HFFc6 (cell line): ENCODE measurements around the gene KRTAP9-6. TPM values are rescaled to one million over a fixed set of nuclear protein-coding genes. Genes with fewer than 3 reads are reported as not detected.
"Not testable (repeated sequence)": the region's sequence is repeated elsewhere in the genome, so short reads cannot be mapped to it uniquely, and the experiment has no call there.

Source experiments
- DNase-seq: peaks from one replicate; pipeline ENCODE4 v3.0.0-alpha.2; 2018
- H3K27ac Mint-ChIP-seq: 2 replicates; pipeline ENCODE4 v1.8.0; 2020; ENCODE audit warnings: mild to moderate bottlenecking, mixed read lengths
- H3K27me3 Mint-ChIP-seq: 2 replicates; pipeline ENCODE4 v1.8.0; 2021; ENCODE audit warnings: mild to moderate bottlenecking, moderate library complexity, mixed read lengths; ENCODE audit not compliant: insufficient read depth
- H3K36me3 Mint-ChIP-seq: 2 replicates; pipeline ENCODE4 v1.8.0; 2021; ENCODE audit warnings: low read depth, mixed read lengths
- H3K4me1 Mint-ChIP-seq: 2 replicates; pipeline ENCODE4 v1.8.0; 2020; ENCODE audit warnings: low read depth, mixed read lengths
- H3K4me3 Mint-ChIP-seq: 2 replicates; pipeline ENCODE4 v1.8.0; 2020; ENCODE audit warnings: mild to moderate bottlenecking, moderate library complexity, mixed read lengths
- H3K9me3 Mint-ChIP-seq: 2 replicates; pipeline ENCODE4 v1.8.0; 2020; ENCODE audit warnings: mild to moderate bottlenecking, mixed read lengths
- CTCF ChIP-seq: fragments of 200-600 bp; sonication (generic); IDR thresholded peaks from 2 replicates; pipeline ENCODE4 v1.5.0; 2021; ENCODE audit warnings: antibody characterized with exemption, mild to moderate bottlenecking
- total RNA-seq, 6 experiments: library from RNA; stranded (reverse); fragmentation: NEBNext Ultra II Directional; extraction: Animal tissue kit (Norgen Biotek cat#: 25700); gene quantifications; 2 replicates in 1 of 6; 3 replicates in 5 of 6; pipeline ENCODE4 v1.2.3, GENCODE V29; 2021

The KRTAP9-6 gene
- total RNA-seq, 6 experiments from 2014 or later = not detected

- peaks cover 12% of the 10 kb centered on the region for H3K4me1 Mint-ChIP-seq
- TF ChIP-seq CTCF = no peak
- H3K36me3 Mint-ChIP-seq = no peaks in the 10 kb centered on the region
- H3K9me3 Mint-ChIP-seq = no peaks in the 10 kb centered on the region
- no peak overlapping the region for H3K4me3 Mint-ChIP-seq
- no peak overlapping the region for H3K27ac Mint-ChIP-seq
- peaks cover 8% of the 10 kb centered on the region for H3K27me3 Mint-ChIP-seq
- DNase-seq = no peak
Observed at GRCh38 chr17:41264599-41264998, 579 bp upstream of the KRTAP9-6 start.

DNA sequence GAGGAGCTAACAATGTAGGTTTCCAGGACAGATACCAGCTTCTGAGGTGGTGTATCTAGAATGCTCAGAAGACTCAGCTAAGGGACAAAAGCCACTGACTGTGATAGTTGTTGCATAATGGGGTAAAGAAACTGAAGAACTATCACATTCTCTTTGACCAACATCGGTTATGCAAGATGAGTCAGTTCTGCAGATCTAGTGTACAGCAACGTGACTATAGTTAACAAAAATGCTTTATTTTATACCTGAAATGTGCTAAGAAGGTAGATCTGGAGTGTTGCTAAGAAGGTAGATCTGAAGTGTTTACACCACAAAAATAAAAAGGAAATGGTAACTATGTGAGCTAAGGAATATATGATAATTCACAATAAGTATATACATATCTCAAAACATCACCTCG is 2.5 kb downstream of the KRTAP9-6 start:
- no peaks in the 10 kb centered on the region for H3K36me3 Mint-ChIP-seq
- TF ChIP-seq CTCF = no peak
- no peaks in the 10 kb centered on the region for H3K9me3 Mint-ChIP-seq

DNA sequence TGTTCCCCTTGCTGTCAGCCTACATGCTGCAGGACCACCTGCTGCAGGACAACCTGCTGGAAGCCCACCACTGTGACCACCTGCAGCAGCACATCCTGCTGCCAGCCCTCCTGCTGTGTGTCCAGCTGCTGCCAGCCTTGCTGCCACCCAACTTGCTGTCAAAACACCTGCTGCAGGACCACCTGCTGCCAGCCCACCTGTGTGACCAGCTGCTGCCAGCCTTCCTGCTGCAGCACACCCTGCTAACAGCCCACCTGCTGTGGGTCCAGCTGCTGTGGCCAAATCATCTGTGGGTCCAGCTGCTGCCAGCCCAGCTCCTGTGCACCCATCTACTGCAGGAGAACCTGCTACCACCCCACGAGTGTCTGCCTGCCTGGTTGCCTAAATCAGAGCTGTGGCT is 6.1 kb downstream of the KRTAP9-6 start:
- not testable (repeated sequence) for H3K36me3 Mint-ChIP-seq, H3K9me3 Mint-ChIP-seq, H3K27ac Mint-ChIP-seq, H3K4me1 Mint-ChIP-seq, DNase-seq, H3K4me3 Mint-ChIP-seq
- H3K27me3 Mint-ChIP-seq = peaks cover 10% of the 10 kb centered on the region

More for the DNA sequence above, 2.5 kb downstream of the KRTAP9-6 start:
- H3K4me3 Mint-ChIP-seq = no peak overlapping the region
- H3K27ac Mint-ChIP-seq = no peak overlapping the region
- peaks cover 10% of the 10 kb centered on the region; the same call in 1 of the 2 replicates for H3K4me1 Mint-ChIP-seq
- no peak for DNase-seq
- H3K27me3 Mint-ChIP-seq = peaks cover 11% of the 10 kb centered on the region

- no peak for TF ChIP-seq CTCF
- DNase-seq = no peak
- H3K9me3 Mint-ChIP-seq = no peaks in the 10 kb centered on the region
- H3K27ac Mint-ChIP-seq = no peak overlapping the region
- peaks cover 11% of the 10 kb centered on the region for H3K27me3 Mint-ChIP-seq
- H3K4me3 Mint-ChIP-seq = no peak overlapping the region
- 0 out of 2 replicates have a peak, but pooled peaks cover 5% of the 10 kb centered on the region for H3K4me1 Mint-ChIP-seq
- H3K36me3 Mint-ChIP-seq = no peaks in the 10 kb centered on the region
Observed at GRCh38 chr17:41271858-41272257, 6.7 kb downstream of the KRTAP9-6 start.

- H3K4me1 Mint-ChIP-seq = peaks cover 16% of the 10 kb centered on the region; the same call in 1 of the 2 replicates
- peaks cover 11% of the 10 kb centered on the region for H3K27me3 Mint-ChIP-seq
- not testable (repeated sequence) for H3K36me3 Mint-ChIP-seq, H3K9me3 Mint-ChIP-seq, DNase-seq, H3K4me3 Mint-ChIP-seq, H3K27ac Mint-ChIP-seq
Observed at GRCh38 chr17:41275648-41276190, 10.5 kb downstream of the KRTAP9-6 start, which contains the start of gene KRTAP9-7. Gene KRTAP9-7 (plus strand): TSS chr17:41275698. CDS start chr17:41275698, 0 bp downstream.

- Mint-ChIP-seq H3K9me3 (no peaks in the 10 kb centered on the region; the same call in 1 of the 2 replicates), H3K36me3 (no peaks in the 10 kb centered on the region), H3K4me1 (peaks cover 20% of the 10 kb centered on the region), H3K27me3 (peaks cover 7% of the 10 kb centered on the region), H3K27ac (no peak overlapping the region), H3K4me3 (no peak overlapping the region)
- TF ChIP-seq CTCF = no peak
- no peak for DNase-seq
Observed at GRCh38 chr17:41278176-41278955, 13.2 kb downstream of the KRTAP9-6 start.
